ENCODE data around the gene GIPC3.

The GIPC3 gene

GRCh38 chr19:3589439-3589838 is 4.2 kb downstream of the GIPC3 start:
- TF ChIP-seq SIN3A (IDR thresholded peaks at IDR 0.05; ENCODE audit: borderline replicate concordance, insufficient read depth, low read length) (no peak), REST (IDR thresholded peaks at IDR 0.05; ENCODE audit: insufficient read depth in 1 of 2, low read depth in 2 of 2, low read length in 2 of 2) (no peak), FOXP2 (optimal IDR thresholded peaks at IDR 0.05; ENCODE audit: borderline replicate concordance, extremely low read depth, extremely low read length, insufficient read depth) (no peak), TAF1 (IDR thresholded peaks at IDR 0.05; ENCODE audit: borderline replicate concordance, insufficient read depth, low read length) (no peak), POLR2AphosphoS5 (IDR thresholded peaks at IDR 0.05; ENCODE audit: low read depth, low read length) (no peak)

- TF ChIP-seq TAF1 (IDR thresholded peaks at IDR 0.05; ENCODE audit: borderline replicate concordance, insufficient read depth, low read length) (no peak), REST (IDR thresholded peaks at IDR 0.05; ENCODE audit: insufficient read depth in 1 of 2, low read depth in 2 of 2, low read length in 2 of 2) (no peak)
Measured at GRCh38 chr19:3589949-3590348, 4.7 kb downstream of the GIPC3 start.

GRCh38 chr19:3590991-3591659 is 5.8 kb downstream of the GIPC3 start:
- TF ChIP-seq SIN3A (IDR thresholded peaks at IDR 0.05; ENCODE audit: borderline replicate concordance, insufficient read depth, low read length) (no peak), POLR2AphosphoS5 (IDR thresholded peaks at IDR 0.05; ENCODE audit: low read depth, low read length) (no peak), TAF1 (IDR thresholded peaks at IDR 0.05; ENCODE audit: borderline replicate concordance, insufficient read depth, low read length) (no peak), FOXP2 (optimal IDR thresholded peaks at IDR 0.05; ENCODE audit: borderline replicate concordance, extremely low read depth, extremely low read length, insufficient read depth) (no peak), REST (IDR thresholded peaks at IDR 0.05; ENCODE audit: insufficient read depth in 1 of 2, low read depth in 2 of 2, low read length in 2 of 2) (no peak; a peak in 1 of 4 replicates)

DNA sequence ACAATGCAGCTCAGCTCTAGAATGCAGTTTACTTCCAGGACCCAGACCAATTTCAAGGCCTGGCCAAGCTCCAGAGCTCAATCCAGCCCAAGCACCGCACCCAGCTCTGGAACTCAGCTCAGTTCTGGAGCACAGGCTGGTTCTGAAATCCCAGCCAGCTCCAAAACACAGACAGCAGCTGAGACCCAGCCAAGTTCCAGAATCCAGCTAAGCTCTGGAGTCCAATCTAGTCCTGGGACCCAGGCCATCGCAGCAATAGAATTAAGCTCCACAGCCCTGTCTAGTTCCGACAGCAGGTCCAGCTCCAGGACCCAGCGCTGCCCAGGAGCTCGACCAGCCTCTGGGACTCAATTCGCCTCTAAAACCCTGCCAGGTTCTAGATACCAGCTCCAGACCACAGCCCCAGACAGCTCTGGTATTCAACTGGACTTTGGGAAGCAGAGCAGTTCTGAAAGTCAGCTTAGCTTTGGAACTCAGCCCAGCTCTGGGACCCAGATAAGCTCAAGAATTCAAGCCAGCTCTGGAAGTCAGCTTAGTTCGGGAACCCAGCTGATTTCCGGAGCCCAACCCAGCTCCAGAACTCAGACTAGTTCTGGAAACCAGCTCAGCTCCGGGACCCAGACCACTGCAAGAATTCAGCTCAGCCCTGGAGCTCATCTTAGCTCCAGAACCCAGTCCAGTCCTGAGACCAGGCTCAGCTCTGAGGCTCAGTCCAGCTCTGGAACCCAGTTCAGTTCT is 6.8 kb downstream of the GIPC3 start:
- no peak for TF ChIP-seq TAF1 (IDR thresholded peaks at IDR 0.05; ENCODE audit: borderline replicate concordance, insufficient read depth, low read length)
- TF ChIP-seq REST (IDR thresholded peaks at IDR 0.05; ENCODE audit: insufficient read depth in 1 of 2, low read depth in 2 of 2, low read length in 2 of 2), result no peak
- no peak for TF ChIP-seq POLR2AphosphoS5 (IDR thresholded peaks at IDR 0.05; ENCODE audit: low read depth, low read length)
- TF ChIP-seq FOXP2 (optimal IDR thresholded peaks at IDR 0.05; ENCODE audit: borderline replicate concordance, extremely low read depth, extremely low read length, insufficient read depth), result no peak
- TF ChIP-seq SIN3A (IDR thresholded peaks at IDR 0.05; ENCODE audit: borderline replicate concordance, insufficient read depth, low read length), result no peak

All from PFSK-1 (cell line).